22Rv1 (cell line): ENCODE data around the gene CAPNS2.

ENCODE experiments used
- CTCF ChIP-seq: fragments of 450-650 bp; IDR thresholded peaks from 2 replicates; pipeline ENCODE4 v1.5.1; 2017; ENCODE audit warnings: mild to moderate bottlenecking
- ZFX ChIP-seq: fragments of 450-650 bp; IDR thresholded peaks from 2 replicates; pipeline ENCODE4 v1.6.1; 2017; ENCODE audit warnings: antibody characterized with exemption, borderline replicate concordance

GRCh38 chr16:55568207-55568606, 1.7 kb downstream of the CAPNS2 start:
- TF ChIP-seq CTCF (no peak), ZFX (no peak)
